Activated CD4-positive, CD25-positive, alpha-beta regulatory T cell treated with anti-CD3 and anti-CD28 coated beads, Interleukin-2, amount 50 U/mL, for 16 hours (primary cell): ENCODE measurements around the gene SLC43A2.
"Not testable (repeated sequence)": the region's sequence is repeated elsewhere in the genome, so short reads cannot be mapped to it uniquely, and the experiment has no call there.

Experiments
- DNase-seq: peaks from one replicate; pipeline ENCODE4 v3.0.0-alpha.2; 2020; ENCODE audit warnings: low read depth, low spot score

The SLC43A2 gene

DNA sequence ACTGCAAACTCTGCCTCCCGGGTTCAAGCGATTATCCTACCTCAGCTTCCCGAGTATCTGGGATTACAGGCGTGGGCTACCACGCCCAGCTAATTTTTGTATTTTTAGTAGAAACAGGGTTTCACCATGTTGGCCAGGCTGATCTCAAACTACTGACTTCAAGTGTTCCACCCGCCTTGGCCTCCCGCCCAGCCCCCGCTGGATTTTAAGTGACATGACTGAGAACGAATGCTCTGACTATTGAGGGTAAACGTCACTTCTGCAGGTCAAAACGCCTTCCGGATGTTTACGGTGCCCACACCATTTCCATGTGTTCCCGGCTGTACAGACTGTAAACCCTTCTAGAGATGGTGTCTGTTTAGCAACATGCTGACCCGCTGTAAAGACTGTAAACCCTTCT, 88.8 kb downstream of the SLC43A2 start:
- DNase-seq, result no peak

GRCh38 chr17:1535737-1536136, 92.9 kb downstream of the SLC43A2 start:
- no peak for DNase-seq

DNA sequence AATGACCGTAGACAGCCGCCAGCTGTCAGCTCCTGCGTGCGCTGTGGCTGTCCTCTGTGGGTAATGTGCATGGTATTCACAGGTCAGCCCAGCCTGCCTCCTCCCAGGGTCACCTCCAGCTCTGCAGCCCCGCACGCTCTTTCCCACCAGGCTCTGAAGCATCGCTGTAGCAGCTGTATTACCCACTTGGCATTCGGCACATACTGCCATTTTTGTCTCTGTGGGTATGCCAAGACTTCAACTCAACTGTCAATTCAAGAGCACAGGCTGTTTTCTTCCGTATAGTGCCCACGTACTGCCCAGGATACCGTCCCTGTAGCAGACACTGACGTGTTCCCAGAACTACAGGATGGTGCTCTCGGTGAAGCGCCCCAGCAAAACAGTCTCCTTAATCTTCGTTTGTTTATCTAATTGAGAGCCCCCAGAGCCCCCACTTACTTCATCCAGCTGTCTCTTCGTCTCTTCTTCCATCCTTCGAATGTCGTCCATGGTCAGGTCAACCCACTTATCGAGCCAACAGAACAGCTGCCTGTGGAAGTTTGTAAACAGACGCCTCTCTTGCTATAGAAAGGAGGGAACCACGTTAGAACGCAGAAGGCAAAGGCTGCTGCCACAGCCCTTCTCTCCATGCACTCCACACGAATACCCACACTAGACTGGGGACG, 94.8 kb downstream of the SLC43A2 start:
- no peak for DNase-seq

GRCh38 chr17:1532836-1533602, 95.6 kb downstream of the SLC43A2 start:
- DNase-seq, result peak; percentile 6

- no peak for DNase-seq
Observed at GRCh38 chr17:1529863-1530262, 98.8 kb downstream of the SLC43A2 start.

DNA sequence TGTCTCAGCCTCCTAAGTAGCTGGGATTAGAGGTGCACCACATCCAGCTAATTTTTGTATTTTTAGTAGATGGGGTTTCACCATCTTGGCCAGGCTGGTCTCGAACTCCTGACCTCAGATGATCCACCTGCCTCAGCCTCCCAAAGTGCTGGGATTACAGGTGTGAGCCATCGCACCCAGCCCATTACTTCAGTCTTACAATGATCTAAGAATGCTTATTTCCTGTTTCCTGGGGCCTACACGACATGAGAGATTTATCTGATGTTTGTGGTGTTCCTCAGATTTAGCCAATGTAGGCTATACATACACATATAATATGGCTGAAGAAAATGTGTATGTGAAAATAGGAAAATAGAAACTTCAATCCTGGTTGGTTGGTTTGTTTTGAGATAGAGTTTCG, 101.8 kb downstream of the SLC43A2 start:
- DNase-seq, result not testable (repeated sequence)

- no peak for DNase-seq
Observed at GRCh38 chr17:1522626-1523025, 106.0 kb downstream of the SLC43A2 start.

DNA sequence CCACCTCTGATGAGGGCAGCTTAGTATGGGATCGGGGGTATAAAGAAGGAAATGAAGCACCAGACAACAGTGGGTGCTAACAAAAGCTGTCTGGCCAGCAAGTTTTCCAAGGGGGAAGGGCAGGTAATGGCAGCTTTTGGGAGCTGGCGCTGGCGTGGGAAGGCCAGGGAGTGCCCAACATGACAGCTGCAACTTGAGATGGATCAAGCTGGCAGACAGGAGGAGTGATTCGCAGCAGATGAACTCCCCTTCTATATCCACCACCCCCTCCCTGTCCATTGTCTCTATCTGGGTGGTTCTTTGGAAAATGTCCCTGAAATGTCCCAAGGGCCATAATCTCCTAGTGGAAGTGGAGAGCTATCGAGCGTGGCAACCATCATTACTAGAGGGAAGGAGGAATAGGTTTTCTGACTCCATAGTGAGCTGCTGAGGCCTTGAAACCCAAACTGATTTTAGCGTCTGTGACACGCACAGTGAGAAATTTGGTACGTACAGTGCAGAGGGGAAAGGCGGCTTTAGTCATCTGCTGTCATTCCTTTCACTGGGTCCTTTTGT, 107.5 kb downstream of the SLC43A2 start:
- no peak for DNase-seq

DNA sequence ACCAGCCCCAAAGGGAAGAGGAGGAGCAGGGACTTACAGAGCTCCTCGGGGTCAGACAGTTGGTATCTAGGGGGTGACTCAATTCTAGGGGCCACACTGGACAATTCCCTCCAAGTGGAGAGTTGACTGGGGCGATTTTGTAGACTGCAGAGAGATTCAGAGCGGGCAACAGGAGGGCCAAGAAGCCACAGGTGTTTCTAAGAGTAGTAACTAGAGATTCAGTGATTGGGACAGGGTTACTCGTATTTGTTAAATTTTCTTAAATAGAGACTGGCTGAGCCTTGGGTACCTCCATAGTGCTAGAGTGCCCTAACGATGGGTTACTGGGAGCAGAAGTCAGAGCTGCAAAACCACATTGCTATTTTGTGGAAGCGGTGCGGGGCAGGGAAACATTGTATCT, 109.0 kb downstream of the SLC43A2 start:
- no peak for DNase-seq
